Gastrocnemius medialis (tissue), 4 donors: ENCODE data around the gene LRWD1. TPM values are rescaled to one million over a fixed set of nuclear protein-coding genes. Genes with fewer than 3 reads are reported as not detected.
"Not testable (repeated sequence)": the region's sequence is repeated elsewhere in the genome, so short reads cannot be mapped to it uniquely, and the experiment has no call there.

Experiments used
- ATAC-seq, 2 donors: fragments of 150-250 bp; one replicate each; pipeline ENCODE4 v1.9.1; 2016
- DNase-seq, 2 donors: peaks; one replicate each; pipeline ENCODE4 v3.0.0-alpha.2; 2019
- H3K27ac ChIP-seq, 4 donors: fragments of 200-600 bp; sonication (generic); 1 replicate in 1 of 4; 2 replicates in 3 of 4; pipeline ENCODE4 v1.5.1; 2016 to 2018; ENCODE audit warnings: mild to moderate bottlenecking in 2 of 4, moderate library complexity in 1 of 4
- H3K27me3 ChIP-seq, 3 donors: fragments of 200-600 bp; sonication (generic) in 2 of 3; 1 replicate in 1 of 3; 2 replicates in 2 of 3; pipeline versions ENCODE4 v1.5.1 to v1.6.0; 2016 to 2019; ENCODE audit warnings: mild to moderate bottlenecking in 1 of 3, moderate library complexity in 1 of 3
- H3K36me3 ChIP-seq, 2 donors: fragments of 200-600 bp; sonication (generic) in 1 of 2; one replicate each; pipeline ENCODE4 v1.5.1; 2017 to 2018
- H3K4me1 ChIP-seq, 2 donors: fragments of 200-600 bp; sonication (generic) in 1 of 2; one replicate each; pipeline ENCODE4 v1.5.1; 2016 to 2017; ENCODE audit warnings: mild to moderate bottlenecking in 2 of 2
- H3K4me3 ChIP-seq, 4 donors: fragments of 200-600 bp; sonication (generic) in 3 of 4; 1 replicate in 1 of 4; 2 replicates in 3 of 4; pipeline ENCODE4 v1.5.1; 2016 to 2019; ENCODE audit warnings: mild to moderate bottlenecking in 2 of 4
- H3K9me3 ChIP-seq, 3 donors: fragments of 200-600 bp; sonication (generic) in 2 of 3; 1 replicate in 1 of 3; 2 replicates in 2 of 3; pipeline ENCODE4 v1.5.1; 2016 to 2019
- POLR2A ChIP-seq, 2 donors: fragments of 450-650 bp; IDR thresholded peaks; one replicate each; pipeline ENCODE4 v1.6.1; 2017; ENCODE audit warnings: antibody characterized with exemption in 2 of 2, mild to moderate bottlenecking in 2 of 2, moderate library complexity in 2 of 2
- in situ Hi-C, 4 donors: fragments of 200-750 bp; cut with MboI; loops; one replicate each; pipeline versions ENCODE4 v1.15.0 to v1.8.0; 2017; ENCODE audit warnings: low sequenced_read_pairs in 4 of 4
- intact Hi-C: fragments of 100-400 bp; cut with DNase I; formaldehyde crosslinking; loops from one replicate; pipeline ENCODE4 v1.15.1; 2023; ENCODE audit warnings: low total_unique reads
- total RNA-seq, 4 donors: library from RNA; depleted of rRNA; stranded (reverse); fragments of >200 nt; gene quantifications; one replicate each; pipeline versions ENCODE4 v1.1.0 to v1.2.3, GENCODE V29; 2016
- TF ChIP-seq, protein P1 (sequence below), 5 experiments: fragments of 450-650 bp in 3 of 5; fragments of 200-600 bp in 2 of 5; sonication (generic) in 2 of 5; IDR thresholded peaks in 4 of 5; conservative IDR thresholded peaks in 1 of 5; 1 replicate in 4 of 5; 2 replicates in 1 of 5; pipeline ENCODE4 v1.5.1; 2016 to 2019; ENCODE audit warnings: antibody characterized with exemption in 5 of 5, mild to moderate bottlenecking in 3 of 5, moderate library complexity in 3 of 5

LRWD1 gene
- total RNA-seq, 4 donors from 2014 or later: 7.5 to 24.5 (median 18.0) TPM

DNA sequence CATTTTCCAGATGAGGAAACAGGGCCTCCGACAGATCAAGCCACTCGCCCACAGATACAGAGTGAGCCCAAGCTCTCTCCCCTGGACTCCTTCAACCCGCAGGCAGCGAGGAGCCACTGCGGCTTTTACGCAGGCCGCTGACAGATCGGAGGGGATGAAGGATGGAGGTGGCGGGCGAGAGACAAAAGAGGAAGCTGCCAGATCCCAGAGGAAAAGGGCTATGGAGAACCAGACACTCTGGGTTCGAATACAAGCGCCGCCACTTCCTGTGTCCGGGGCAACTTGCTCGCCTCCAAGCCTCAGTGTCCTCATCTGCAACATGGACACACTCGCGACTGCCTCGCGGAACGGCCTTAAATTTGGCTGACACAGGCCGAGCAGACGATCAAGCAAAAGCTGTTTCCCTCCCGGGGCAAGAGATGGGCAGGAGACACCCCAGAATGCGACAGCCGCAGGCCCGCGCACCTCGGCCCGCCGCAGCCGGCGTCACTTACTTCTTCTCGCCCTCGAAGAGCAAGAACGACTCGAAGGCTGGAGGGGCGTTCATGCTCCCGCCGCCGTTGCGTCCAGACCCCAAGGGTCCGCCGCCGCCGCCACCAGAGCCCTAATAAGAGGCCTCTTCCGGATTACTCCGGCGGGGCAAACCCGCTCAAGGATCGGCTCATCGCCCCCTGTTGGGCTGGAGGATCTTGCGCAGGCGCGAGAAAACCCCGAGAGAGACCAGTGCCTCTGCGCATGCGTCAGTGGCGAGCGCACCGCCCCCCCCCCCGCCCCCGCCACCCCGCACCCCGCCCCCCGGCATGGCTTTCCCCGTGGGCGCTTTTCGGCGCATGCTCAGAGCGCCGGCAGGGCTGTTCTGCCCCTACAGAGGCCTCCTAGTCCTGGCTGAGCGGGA lies 13.8 kb downstream of the LRWD1 start, which contains the start of gene POLR2J:
Gene POLR2J, minus strand, starts transcription at position 609 of the 895 bp plus-strand sequence. Its CDS starts 62 bp downstream, at position 547.
- intact Hi-C loops, in situ Hi-C loops, H3K36me3 ChIP-seq, H3K27me3 ChIP-seq, H3K9me3 ChIP-seq, H3K4me1 ChIP-seq: not testable (repeated sequence)
- Histone ChIP-seq H3K27ac (peak within 1 kb of the TSS; percentile 71 to 78 (median 74)), H3K4me3 (peak within 1 kb of the TSS in 3 of 4 donors; percentile 60 to 69 (median 68))
- TF ChIP-seq, protein P1, sequence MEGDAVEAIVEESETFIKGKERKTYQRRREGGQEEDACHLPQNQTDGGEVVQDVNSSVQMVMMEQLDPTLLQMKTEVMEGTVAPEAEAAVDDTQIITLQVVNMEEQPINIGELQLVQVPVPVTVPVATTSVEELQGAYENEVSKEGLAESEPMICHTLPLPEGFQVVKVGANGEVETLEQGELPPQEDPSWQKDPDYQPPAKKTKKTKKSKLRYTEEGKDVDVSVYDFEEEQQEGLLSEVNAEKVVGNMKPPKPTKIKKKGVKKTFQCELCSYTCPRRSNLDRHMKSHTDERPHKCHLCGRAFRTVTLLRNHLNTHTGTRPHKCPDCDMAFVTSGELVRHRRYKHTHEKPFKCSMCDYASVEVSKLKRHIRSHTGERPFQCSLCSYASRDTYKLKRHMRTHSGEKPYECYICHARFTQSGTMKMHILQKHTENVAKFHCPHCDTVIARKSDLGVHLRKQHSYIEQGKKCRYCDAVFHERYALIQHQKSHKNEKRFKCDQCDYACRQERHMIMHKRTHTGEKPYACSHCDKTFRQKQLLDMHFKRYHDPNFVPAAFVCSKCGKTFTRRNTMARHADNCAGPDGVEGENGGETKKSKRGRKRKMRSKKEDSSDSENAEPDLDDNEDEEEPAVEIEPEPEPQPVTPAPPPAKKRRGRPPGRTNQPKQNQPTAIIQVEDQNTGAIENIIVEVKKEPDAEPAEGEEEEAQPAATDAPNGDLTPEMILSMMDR (IDR thresholded peaks at IDR 0.05 in 4 of 5, conservative IDR thresholded peaks at IDR 0.05 in 1 of 5): peak in 4 of 5 experiments; percentile 47 to 62 (median 51)
- TF ChIP-seq POLR2A (IDR thresholded peaks at IDR 0.05): peak; percentile 34 to 41
- DNase-seq: peak; percentile 71 to 78
- peak; percentile 76 to 88 for ATAC-seq

DNA sequence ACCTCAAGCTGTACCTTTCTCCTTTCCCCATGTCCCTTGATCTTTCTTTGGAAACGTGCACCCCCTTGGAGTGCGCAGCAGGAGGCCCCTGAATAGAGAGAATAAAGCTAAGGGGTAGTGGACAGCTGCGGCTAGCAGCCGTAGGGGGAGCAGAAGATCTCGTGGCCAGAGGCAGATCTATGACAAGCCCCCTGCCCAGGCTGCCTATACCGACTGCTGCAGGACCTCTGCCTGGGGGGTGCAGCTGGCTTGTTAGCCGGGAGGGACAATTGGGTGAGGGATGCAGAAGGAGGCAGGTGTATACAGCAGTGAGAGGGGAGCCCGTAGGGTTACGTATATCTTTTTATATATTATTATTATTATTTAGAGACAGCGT lies 14.4 kb downstream of the LRWD1 start:
- ATAC-seq: peak; percentile 9 to 23
- H3K4me1 ChIP-seq, H3K9me3 ChIP-seq, DNase-seq, H3K4me3 ChIP-seq, in situ Hi-C loops, H3K36me3 ChIP-seq, intact Hi-C loops, H3K27me3 ChIP-seq: not testable (repeated sequence)
- H3K27ac ChIP-seq: peak overlapping the region in 3 of 4 donors; percentile 50 to 78 (median 71)

DNA sequence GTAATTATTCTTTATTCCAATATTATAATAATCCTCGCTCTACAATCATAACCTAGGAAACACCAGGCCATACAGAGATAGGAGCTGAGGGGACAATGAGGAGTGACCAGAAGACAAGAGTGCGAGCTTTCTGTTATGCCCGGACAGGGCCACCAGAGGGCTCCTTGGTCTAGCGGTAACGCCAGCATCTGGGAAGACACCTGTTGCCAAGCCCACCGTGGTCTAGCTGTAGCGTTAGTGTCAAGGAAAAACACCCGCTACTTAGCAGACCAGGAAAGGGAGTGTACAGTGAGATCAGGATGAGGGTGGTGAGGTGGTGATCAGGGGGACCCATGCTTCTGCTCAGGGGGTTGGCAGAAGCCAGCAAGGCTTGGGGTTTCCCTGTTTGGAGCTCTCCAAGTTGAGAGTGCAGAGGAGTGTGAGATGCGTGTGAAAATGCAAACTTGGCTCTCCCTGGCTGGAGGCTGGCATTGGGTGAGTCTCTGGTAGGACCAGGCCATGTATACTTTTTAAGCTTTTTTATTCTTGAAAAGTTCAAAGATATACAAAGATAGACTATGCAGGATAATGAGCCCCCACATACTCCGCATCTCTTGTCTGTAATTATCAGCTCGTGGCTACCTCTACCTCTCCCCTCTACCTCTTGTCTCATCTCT lies 15.3 kb downstream of the LRWD1 start:
- H3K9me3 ChIP-seq, H3K4me3 ChIP-seq, in situ Hi-C loops, H3K27me3 ChIP-seq, intact Hi-C loops, H3K4me1 ChIP-seq, H3K36me3 ChIP-seq: not testable (repeated sequence)
- H3K27ac ChIP-seq: peak overlapping the region in 3 of 4 donors; percentile 34 to 54 (median 37)
- TF ChIP-seq, protein P1 (IDR thresholded peaks at IDR 0.05 in 4 of 5, conservative IDR thresholded peaks at IDR 0.05 in 1 of 5): peak; percentile 14 to 74 (median 67)
- DNase-seq: peak; percentile 3 to 64
- ATAC-seq: peak in 1 of 2 donors; percentile 23

DNA sequence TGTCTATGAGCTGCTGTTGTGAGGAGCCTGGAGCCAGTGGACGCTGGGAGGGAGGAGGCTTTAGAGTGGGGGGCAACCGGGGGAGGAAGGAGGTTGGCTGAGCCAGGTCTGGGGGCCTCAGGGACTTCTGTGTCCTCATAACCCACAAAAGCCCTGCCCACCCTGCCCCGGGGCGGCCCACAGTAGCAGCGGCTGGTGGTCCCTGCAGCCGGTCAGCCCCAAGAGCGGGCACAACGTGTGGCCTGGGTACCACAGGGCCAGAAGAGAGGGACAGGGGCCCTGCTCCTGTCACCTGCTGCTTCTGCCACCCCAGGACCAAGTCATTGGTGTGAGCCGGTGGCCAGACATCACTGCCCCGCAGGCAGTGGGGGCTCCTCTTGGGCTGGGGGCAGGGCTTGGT lies 17.2 kb downstream of the LRWD1 start:
- in situ Hi-C loops, DNase-seq, H3K36me3 ChIP-seq, ATAC-seq, H3K9me3 ChIP-seq, H3K4me1 ChIP-seq, H3K27me3 ChIP-seq, H3K4me3 ChIP-seq, H3K27ac ChIP-seq, intact Hi-C loops: not testable (repeated sequence)

DNA sequence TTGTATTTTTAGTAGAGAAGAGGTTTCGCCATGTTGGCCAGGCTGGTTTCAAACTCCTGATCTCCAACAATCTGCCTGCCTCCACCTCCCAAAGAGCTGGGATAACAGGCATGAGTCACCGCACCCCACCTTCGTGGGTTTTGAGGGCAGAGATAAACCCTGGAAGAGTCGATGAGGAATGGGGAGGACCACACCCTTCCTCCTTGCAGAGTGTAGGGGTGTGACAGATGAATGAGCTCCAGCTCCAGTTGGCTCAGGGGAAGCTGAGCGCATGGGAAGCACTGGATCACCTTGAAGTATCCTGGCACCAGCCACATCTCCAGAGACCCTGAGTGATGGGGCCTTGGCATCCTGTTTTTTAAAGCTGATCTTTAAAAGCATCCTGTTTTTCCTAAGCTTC lies 19.5 kb downstream of the LRWD1 start:
- H3K9me3 ChIP-seq, H3K4me1 ChIP-seq, H3K4me3 ChIP-seq, intact Hi-C loops, in situ Hi-C loops, H3K36me3 ChIP-seq, H3K27me3 ChIP-seq, ATAC-seq, DNase-seq, H3K27ac ChIP-seq: not testable (repeated sequence)

DNA sequence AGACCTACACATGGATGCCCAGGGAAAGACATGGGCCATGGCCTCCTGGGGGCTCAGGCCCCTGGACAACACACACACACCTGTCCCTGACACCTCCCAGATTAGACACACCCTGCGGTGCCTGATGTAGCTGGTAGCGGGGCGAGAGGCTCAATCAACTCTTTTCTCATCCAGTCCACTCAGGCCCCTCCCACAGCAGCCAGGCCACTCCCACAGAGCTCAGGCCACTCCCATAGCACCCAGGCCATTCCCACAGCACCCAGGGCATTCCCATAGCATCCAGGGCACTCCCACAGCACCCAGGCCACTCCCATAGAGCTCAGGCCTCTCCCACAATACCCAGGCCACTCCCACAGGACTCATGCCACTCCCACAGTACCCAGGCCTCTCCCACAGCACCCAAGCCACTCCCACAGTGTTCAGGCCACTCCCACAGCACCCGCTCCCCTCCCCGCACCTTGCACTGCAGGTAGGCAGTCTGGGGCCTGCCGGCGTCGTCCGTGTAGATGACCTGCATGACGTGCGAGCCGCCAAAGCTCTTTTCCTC lies 25.8 kb downstream of the LRWD1 start:
- H3K27ac ChIP-seq, H3K27me3 ChIP-seq, intact Hi-C loops, H3K4me1 ChIP-seq, H3K36me3 ChIP-seq, in situ Hi-C loops, H3K9me3 ChIP-seq, H3K4me3 ChIP-seq: not testable (repeated sequence)
- peak; percentile 48 to 57 for ATAC-seq
- peak; percentile 3 to 74 for DNase-seq

DNA sequence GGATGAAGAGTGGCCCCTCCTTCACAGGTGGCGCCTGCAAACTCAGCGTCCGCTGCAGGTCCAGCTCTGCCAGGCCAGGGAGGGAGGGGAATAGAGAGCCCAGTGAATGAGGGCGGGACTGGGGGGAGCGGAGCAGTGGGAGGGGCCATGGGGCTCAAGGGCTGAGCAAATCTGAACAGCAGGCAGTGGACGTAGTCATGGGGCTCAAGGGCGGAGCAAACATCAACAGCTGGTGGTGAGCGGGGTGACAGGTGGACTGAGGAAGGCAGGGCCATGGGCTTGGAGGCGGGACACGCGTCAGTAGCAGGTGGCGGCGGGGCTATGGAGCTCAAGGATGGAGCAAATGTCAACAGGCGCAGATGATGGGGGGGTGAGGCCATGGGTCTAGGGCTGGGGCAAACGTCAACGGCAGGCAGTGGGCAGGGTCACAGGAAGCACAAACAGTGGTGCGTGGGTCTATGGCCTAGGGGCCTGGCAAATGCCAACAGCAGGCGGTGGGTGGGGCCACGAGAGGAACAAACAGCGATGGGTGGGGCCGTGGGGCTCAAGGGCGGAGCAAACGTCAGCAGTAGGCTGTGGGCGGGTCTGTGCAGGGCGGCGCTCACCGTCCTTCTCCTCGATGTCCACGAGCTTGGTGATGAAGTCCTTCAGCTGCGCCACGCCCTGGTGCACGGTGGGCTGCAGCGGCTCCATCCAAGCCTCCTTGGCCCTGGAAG lies 28.6 kb downstream of the LRWD1 start:
- peak; percentile 84 to 88 for ATAC-seq
- H3K27me3 ChIP-seq, in situ Hi-C loops, H3K9me3 ChIP-seq, H3K36me3 ChIP-seq, DNase-seq, H3K4me1 ChIP-seq, H3K4me3 ChIP-seq, intact Hi-C loops: not testable (repeated sequence)
- H3K27ac ChIP-seq: peak overlapping the region in 1 of 4 donors; percentile 61

DNA sequence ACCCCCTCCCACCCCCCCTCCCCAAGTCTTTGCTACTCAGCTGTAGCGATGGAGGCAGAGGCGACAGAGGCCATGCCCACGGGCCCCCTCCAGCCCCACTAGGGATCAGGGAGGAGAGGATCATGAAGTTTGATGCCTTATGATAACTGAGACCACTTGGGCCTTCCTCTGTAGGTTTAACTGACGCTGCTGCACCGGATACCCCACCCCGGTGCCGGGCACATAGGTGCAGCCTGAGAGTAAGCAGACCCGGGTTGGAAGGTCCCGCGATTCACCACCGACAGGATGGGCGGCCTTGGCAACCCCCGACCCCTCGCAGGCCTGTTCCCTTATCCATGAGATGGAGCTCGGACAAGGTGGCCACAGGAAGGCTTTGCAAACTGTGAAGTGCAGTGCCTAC lies 29.2 kb downstream of the LRWD1 start:
- H3K27me3 ChIP-seq, H3K36me3 ChIP-seq, H3K4me3 ChIP-seq, in situ Hi-C loops, intact Hi-C loops, H3K9me3 ChIP-seq, H3K4me1 ChIP-seq: not testable (repeated sequence)
- peak in 1 of 2 donors; percentile 1 for ATAC-seq
- peak in 1 of 2 donors; percentile 15 for DNase-seq
- peak overlapping the region; percentile 61 to 78 (median 73) for H3K27ac ChIP-seq
